HG02588 (cell line): ENCODE data around the gene TFAP2E.

Experiments
- ATAC-seq: cut with Tn5 transposase; IDR thresholded peaks from one replicate; pipeline ENCODE4 v1.9.1; 2021; ENCODE audit warnings: mild to moderate bottlenecking, moderate library complexity; ENCODE audit not compliant: unreplicated experiment

TFAP2E gene

GRCh38 chr1:35592991-35593769 is 20.1 kb downstream of the TFAP2E start:
- no peak for ATAC-seq

- no peak for ATAC-seq
These were observed 21.1 kb downstream of the TFAP2E start for GRCh38 chr1:35594005-35594760.

GRCh38 chr1:35595684-35596083 is 22.6 kb downstream of the TFAP2E start:
- ATAC-seq, result no peak

- no peak for ATAC-seq
These were observed 24.8 kb downstream of the TFAP2E start for GRCh38 chr1:35597870-35598269.

GRCh38 chr1:35598895-35599294 is 25.8 kb downstream of the TFAP2E start:
- no peak for ATAC-seq

- no peak for ATAC-seq
These were observed 26.3 kb downstream of the TFAP2E start for GRCh38 chr1:35599411-35599810.

GRCh38 chr1:35600593-35600992 is 27.5 kb downstream of the TFAP2E start:
- no peak for ATAC-seq

- ATAC-seq, result no peak
These were observed 30.4 kb downstream of the TFAP2E start for GRCh38 chr1:35603468-35603867.

- ATAC-seq, result no peak
These were observed 30.8 kb downstream of the TFAP2E start for GRCh38 chr1:35603941-35604340.

GRCh38 chr1:35605071-35605866 is 32.2 kb downstream of the TFAP2E start:
- no peak for ATAC-seq

GRCh38 chr1:35605867-35606182 is 32.7 kb downstream of the TFAP2E start:
- no peak for ATAC-seq

- ATAC-seq, result no peak
These were observed 38.5 kb downstream of the TFAP2E start for GRCh38 chr1:35611655-35612054.

GRCh38 chr1:35615440-35615839 is 42.3 kb downstream of the TFAP2E start:
- no peak for ATAC-seq

- no peak for ATAC-seq
These were observed 46.4 kb downstream of the TFAP2E start for GRCh38 chr1:35619237-35620121.

GRCh38 chr1:35622510-35623178 is 49.5 kb downstream of the TFAP2E start:
- ATAC-seq, result no peak

GRCh38 chr1:35623832-35624231 is 50.7 kb downstream of the TFAP2E start:
- ATAC-seq, result no peak

- ATAC-seq, result no peak
These were observed 55.9 kb downstream of the TFAP2E start for GRCh38 chr1:35629051-35629450.

GRCh38 chr1:35631396-35631795 is 58.3 kb downstream of the TFAP2E start:
- ATAC-seq, result no peak

GRCh38 chr1:35633547-35633946 is 60.4 kb downstream of the TFAP2E start:
- ATAC-seq, result no peak

GRCh38 chr1:35637401-35637809 is 64.3 kb downstream of the TFAP2E start:
- ATAC-seq, result no peak
